Measurements from ENCODE around the gene LHFPL3. TPM values are rescaled to one million over a fixed set of nuclear protein-coding genes. Genes with fewer than 3 reads are reported as not detected.

The LHFPL3 gene
- total and polyA plus RNA-seq, 2 experiments from 2014 or later, result 0.24 TPM; not detected in 1

- Mint-ChIP-seq H3K27ac (no peak overlapping the region), H3K9me3 (no peaks in the 10 kb centered on the region), H3K4me1 (peaks cover 4% of the 10 kb centered on the region), H3K36me3 (ENCODE audit: low read depth) (no peaks in the 10 kb centered on the region), H3K27me3 (ENCODE audit: insufficient read depth, low read depth, poor library complexity) (peaks cover 3% of the 10 kb centered on the region), H3K4me3 (no peak overlapping the region)
- ATAC-seq (no peak), DNase-seq (ENCODE audit: low spot score) (no peak)
- no peaks in the 10 kb centered on the region for H3K4me1 ChIP-seq (ENCODE audit: insufficient read depth)
- H3K36me3 ChIP-seq (ENCODE audit: insufficient read depth), result no peaks in the 10 kb centered on the region
- H3K79me2 ChIP-seq (replicated peaks; ENCODE audit: insufficient read depth), result no peaks in the 10 kb centered on the region
- H3K4me3 ChIP-seq, result no peak overlapping the region
- H3K4me2 ChIP-seq, result no peak overlapping the region
- no peaks in the 10 kb centered on the region for H3K27me3 ChIP-seq (ENCODE audit: insufficient read depth)
- H3K27ac ChIP-seq (ENCODE audit: low read depth), result no peak overlapping the region
- H3F3A ChIP-seq (replicated peaks; ENCODE audit: low read depth), result no peaks in the 10 kb centered on the region
- H2AFZ ChIP-seq, result no peak overlapping the region
- no peaks in the 10 kb centered on the region for H3K9me2 ChIP-seq (ENCODE audit: insufficient read depth)
- no peaks in the 10 kb centered on the region for H4K20me1 ChIP-seq (replicated peaks; ENCODE audit: insufficient read depth)
- TF ChIP-seq ZNF462 (CRISPR knock-in tag; IDR thresholded peaks at IDR 0.05) (no peak), EZH2 (IDR thresholded peaks at IDR 0.05; ENCODE audit: low read depth, unreplicated experiment) (no peak), CREB1 (CRISPR knock-in tag; IDR thresholded peaks at IDR 0.05; ENCODE audit: low read depth) (no peak), POLR2AphosphoS5 (IDR thresholded peaks at IDR 0.05; ENCODE audit: low read depth) (no peak), ZNF114 (CRISPR knock-in tag; IDR thresholded peaks at IDR 0.05) (no peak), STAT1 (IDR thresholded peaks at IDR 0.05; ENCODE audit: unreplicated experiment) (no peak), NANOG (IDR thresholded peaks at IDR 0.05; ENCODE audit: borderline replicate concordance) (no peak), REST (IDR thresholded peaks at IDR 0.05; ENCODE audit: unreplicated experiment) (no peak), CTCF (conservative IDR thresholded peaks at IDR 0.05; ENCODE audit: low read depth in 2 of 2) (no peak), EZH2phosphoT487 (IDR thresholded peaks at IDR 0.05; ENCODE audit: unreplicated experiment) (no peak), ETS1 (IDR thresholded peaks at IDR 0.05) (no peak), ZNF331 (CRISPR knock-in tag; IDR thresholded peaks at IDR 0.05; ENCODE audit: low read depth) (no peak), JUNB (IDR thresholded peaks at IDR 0.05; ENCODE audit: unreplicated experiment) (no peak)
These were observed 327.2 kb downstream of the LHFPL3 start for GRCh38 chr7:104655592-104655991.
